Measurements from ENCODE around the gene NSUN4. TPM values are rescaled to one million over a fixed set of nuclear protein-coding genes. Genes with fewer than 3 reads are reported as not detected.

The NSUN4 gene
- total RNA-seq, 4 donors from 2014 or later: 11.4 to 24.5 (median 18.4) TPM

- H3K9me3 ChIP-seq: no peaks in the 10 kb centered on the region
- H3K36me3 ChIP-seq: peaks cover 0 to 45% of the 10 kb centered on the region in 2 donors
- 80 to 96% methylated on average over 1 to 4 of the region's 7 CpGs for WGBS, 2 donors (ENCODE audit: low coverage in 1 of 2)
- no peak overlapping the region for H3K4me3 ChIP-seq
- no peak overlapping the region for H3K27ac ChIP-seq
- H3K4me1 ChIP-seq: peaks cover 0 to 9% (median 5%) of the 10 kb centered on the region in 3 donors
- no peak for ATAC-seq
- H3K27me3 ChIP-seq: no peaks in the 10 kb centered on the region
- TF ChIP-seq POLR2A (IDR thresholded peaks at IDR 0.05): no peak
- TF ChIP-seq EP300 (IDR thresholded peaks at IDR 0.05): no peak
- no peak for TF ChIP-seq CTCF (IDR thresholded peaks at IDR 0.05)
- no peak for TF ChIP-seq POLR2AphosphoS5 (IDR thresholded peaks at IDR 0.05)
Measured at GRCh38 chr1:46411010-46411405, 70.4 kb downstream of the NSUN4 start.

Other genes starting within 250 kb of the NSUN4 start
- gene PIK3R3, start 208.2 kb upstream of the NSUN4 start, total RNA-seq: 10 to 100 TPM; 21.7 to 34.7 (median 28.2) TPM
- 10 to 100 TPM in 1 of 4 donors, 1 to 10 TPM in 3; 1.0 to 11.0 (median 1.7) TPM for gene TSPAN1, start 165.7 kb upstream of the NSUN4 start, total RNA-seq
- gene P3R3URF, start 164.3 kb upstream of the NSUN4 start, total RNA-seq: not detected
- 10 to 100 TPM; 31.0 to 50.4 (median 38.2) TPM for gene POMGNT1, start 142.4 kb upstream of the NSUN4 start, total RNA-seq
- 10 to 100 TPM in 2 of 4 donors, 1 to 10 TPM in 2; 6.7 to 16.2 (median 9.9) TPM for gene LURAP1, start 137.5 kb upstream of the NSUN4 start, total RNA-seq
- gene RAD54L, start 93.0 kb upstream of the NSUN4 start, total RNA-seq: 1 to 10 TPM in 1 of 4 donors, not detected in 3; 9.2 TPM
- gene LRRC41, start 37.2 kb upstream of the NSUN4 start, total RNA-seq: 10 to 100 TPM; 55.6 to 77.9 (median 66.7) TPM
- 100 to 1,000 TPM; 202 to 421 (median 359) TPM for gene UQCRH, start 37.1 kb upstream of the NSUN4 start, total RNA-seq
- gene FAAH, start 53.5 kb downstream of the NSUN4 start, total RNA-seq: 1 to 10 TPM; 6.8 to 8.1 (median 7.4) TPM
- not detected for gene DMBX1, start 149.0 kb downstream of the NSUN4 start, total RNA-seq
- gene KNCN, start 210.8 kb downstream of the NSUN4 start, total RNA-seq: not detected

All from gastroesophageal sphincter (tissue), 4 donors.